H1 (cell line): ENCODE measurements around the gene HINT2. TPM values are rescaled to one million over a fixed set of nuclear protein-coding genes. Genes with fewer than 3 reads are reported as not detected.

Experiments
- CTCF ChIA-PET: fragments of 300-600 bp; sonication (Branson Sonifier 250); formaldehyde crosslinking; loops from one replicate; lab custom pipeline; 2021; ENCODE audit not compliant: partially characterized antibody; lab: Charles Lee
- POLR2A ChIA-PET: fragments of 300-600 bp; sonication (Branson Sonifier 250); formaldehyde crosslinking; loops from one replicate; lab custom pipeline; 2021; ENCODE audit warnings: inconsistent platforms; ENCODE audit not compliant: partially characterized antibody; lab: Charles Lee
- DNase-seq, 2 experiments: peaks; one replicate each; pipeline versions ENCODE4 v3.0.0 to v3.0.0-alpha.2; 2010 to 2022; ENCODE audit warnings: low spot score in 2 of 2, low read depth in 1 of 2, mixed read lengths in 1 of 2
- FAIRE-seq: peaks from 2 replicates; lab custom pipeline; 2011; peaks lifted over from hg19 to GRCh38; lab: Jason Lieb, UNC
- H2AFZ ChIP-seq: 2 replicates; pipeline ENCODE4 v1.8.1; 2012; ENCODE audit warnings: low read length, inconsistent platforms
- H2AK5ac ChIP-seq: 2 replicates; pipeline ENCODE4 v1.6.1; 2013; ENCODE audit warnings: low read depth, low read length
- H2BK120ac ChIP-seq: replicated peaks from 2 replicates; pipeline ENCODE3; 2013; ENCODE audit warnings: low read depth, low read length, inconsistent platforms
- H2BK12ac ChIP-seq: 2 replicates; pipeline ENCODE4 v1.6.1; 2013; ENCODE audit warnings: low read depth, low read length
- H2BK15ac ChIP-seq: 2 replicates; pipeline ENCODE4 v1.6.1; 2013; ENCODE audit warnings: low read length
- H2BK20ac ChIP-seq: 2 replicates; pipeline ENCODE4 v1.6.1; 2013; ENCODE audit warnings: low read length
- H2BK5ac ChIP-seq: 2 replicates; pipeline ENCODE4 v1.6.1; 2013; ENCODE audit warnings: low read depth, low read length
- H3K14ac ChIP-seq: 2 replicates; pipeline ENCODE4 v1.6.1; 2013; ENCODE audit warnings: inconsistent platforms; ENCODE audit not compliant: insufficient read length
- H3K18ac ChIP-seq: 2 replicates; pipeline ENCODE4 v1.6.1; 2013; ENCODE audit warnings: low read length; ENCODE audit errors: extremely low read depth
- H3K23ac ChIP-seq: 2 replicates; pipeline ENCODE4 v1.6.1; 2013; ENCODE audit warnings: inconsistent platforms; ENCODE audit not compliant: insufficient read length
- H3K23me2 ChIP-seq: 2 replicates; pipeline ENCODE4 v1.6.1; 2013; ENCODE audit warnings: low read depth, low read length
- H3K27ac ChIP-seq: 2 replicates; pipeline ENCODE4 v1.6.1; 2011; ENCODE audit warnings: low read depth, low read length, inconsistent platforms
- H3K27me3 ChIP-seq, 4 experiments: replicated peaks in 1 of 4; 1 replicate in 1 of 4; 2 replicates in 3 of 4; pipeline versions ENCODE4 v1.6.1 to v1.8.1; 2011 to 2013; ENCODE audit warnings: low read length in 3 of 4, mild to moderate bottlenecking in 3 of 4, inconsistent platforms in 2 of 4, mixed read lengths in 2 of 4, moderate library complexity in 1 of 4; ENCODE audit not compliant: control insufficient read depth in 3 of 4, insufficient read depth in 3 of 4; ENCODE audit errors: extremely low read depth in 1 of 4
- H3K36me3 ChIP-seq, 4 experiments: 2 replicates each; pipeline versions ENCODE4 v1.6.1 to v1.8.1; 2011 to 2013; ENCODE audit warnings: mild to moderate bottlenecking in 4 of 4, low read length in 3 of 4, moderate library complexity in 2 of 4, control low read depth in 1 of 4, inconsistent platforms in 1 of 4; ENCODE audit not compliant: insufficient read depth in 4 of 4, control insufficient read depth in 2 of 4
- H3K4ac ChIP-seq: replicated peaks from 2 replicates; pipeline ENCODE3; 2013; ENCODE audit warnings: low read length, low read depth, mixed read lengths, inconsistent platforms; ENCODE audit not compliant: insufficient read length
- H3K4me1 ChIP-seq, 4 experiments: replicated peaks in 1 of 4; 1 replicate in 1 of 4; 2 replicates in 3 of 4; pipeline versions ENCODE4 v1.6.1 to v1.8.1; 2011 to 2013; ENCODE audit warnings: low read length in 3 of 4, inconsistent platforms in 2 of 4, mixed read lengths in 1 of 4; ENCODE audit not compliant: insufficient read depth in 4 of 4, control insufficient read depth in 3 of 4
- H3K4me2 ChIP-seq, 2 experiments: 2 replicates each; pipeline versions ENCODE4 v1.6.1 to v1.8.1; 2011 to 2013; ENCODE audit warnings: low read depth in 2 of 2, low read length in 2 of 2, control low read depth in 1 of 2, inconsistent platforms in 1 of 2, mild to moderate bottlenecking in 1 of 2; ENCODE audit not compliant: insufficient read depth in 1 of 2
- H3K4me3 ChIP-seq, 4 experiments: fragments of 200-600, 300-600 bp in 1 of 4; sonication (generic), shearing (Covaris generic), sonication (Bioruptor Twin) in 1 of 4; 2 replicates each; pipeline versions ENCODE4 v1.5.1 to v1.8.1; 2011 to 2016; ENCODE audit warnings: low read length in 4 of 4, low read depth in 3 of 4, control low read depth in 2 of 4, inconsistent platforms in 2 of 4, mild to moderate bottlenecking in 2 of 4, mixed read lengths in 1 of 4, moderate library complexity in 1 of 4; ENCODE audit not compliant: insufficient read depth in 2 of 4; ENCODE audit errors: extremely low read depth in 1 of 4
- H3K56ac ChIP-seq: replicated peaks from 2 replicates; pipeline ENCODE3; 2013; ENCODE audit warnings: low read depth, mild to moderate bottlenecking, mixed read lengths, low read length, inconsistent platforms; ENCODE audit not compliant: insufficient read length
- H3K79me1 ChIP-seq: 2 replicates; pipeline ENCODE4 v1.6.1; 2013; ENCODE audit warnings: low read depth, low read length, control low read depth
- H3K79me2 ChIP-seq, 2 experiments: 2 replicates each; pipeline versions ENCODE4 v1.6.1 to v1.8.1; 2012 to 2013; ENCODE audit warnings: low read length in 2 of 2, mild to moderate bottlenecking in 2 of 2, inconsistent platforms in 1 of 2; ENCODE audit not compliant: insufficient read depth in 2 of 2, control insufficient read depth in 1 of 2
- H3K9ac ChIP-seq, 4 experiments: replicated peaks in 1 of 4; 1 replicate in 1 of 4; 2 replicates in 3 of 4; pipeline versions ENCODE4 v1.6.1 to v1.8.1; 2011 to 2013; ENCODE audit warnings: low read depth in 3 of 4, low read length in 3 of 4, control low read depth in 2 of 4, mild to moderate bottlenecking in 2 of 4, moderate library complexity in 2 of 4, inconsistent platforms in 1 of 4; ENCODE audit errors: extremely low read depth in 1 of 4
- H3K9me3 ChIP-seq, 2 experiments: 2 replicates each; pipeline versions ENCODE4 v1.6.1 to v1.8.1; 2012 to 2013; ENCODE audit warnings: mild to moderate bottlenecking in 2 of 2, moderate library complexity in 2 of 2, control low read depth in 1 of 2, inconsistent platforms in 1 of 2, low read depth in 1 of 2, low read length in 1 of 2, mixed read lengths in 1 of 2; ENCODE audit not compliant: insufficient read depth in 2 of 2
- H4K20me1 ChIP-seq, 2 experiments: replicated peaks in 1 of 2; 2 replicates each; pipeline versions ENCODE3 to v1.8.1; 2011 to 2013; ENCODE audit warnings: inconsistent platforms in 2 of 2, low read length in 2 of 2, mild to moderate bottlenecking in 1 of 2; ENCODE audit not compliant: insufficient read depth in 2 of 2, control insufficient read depth in 1 of 2
- H4K5ac ChIP-seq: 2 replicates; pipeline ENCODE4 v1.6.1; 2013; ENCODE audit warnings: low read length, low read depth, mixed read lengths, inconsistent platforms; ENCODE audit not compliant: insufficient read length
- H4K8ac ChIP-seq: 2 replicates; pipeline ENCODE4 v1.8.0; 2013; ENCODE audit warnings: mild to moderate bottlenecking, moderate library complexity, low read length, inconsistent platforms; ENCODE audit not compliant: insufficient read depth; ENCODE audit errors: extremely low read depth
- H4K91ac ChIP-seq: replicated peaks from 2 replicates; pipeline ENCODE3; 2013; ENCODE audit warnings: low read length, mixed read lengths, inconsistent platforms; ENCODE audit not compliant: insufficient read length
- CHD1 ChIP-seq: IDR thresholded peaks from 2 replicates; pipeline ENCODE4 v1.6.1; 2012; ENCODE audit warnings: low read depth, low read length, improper control_type of control experiment
- CHD2 ChIP-seq: IDR thresholded peaks from 2 replicates; pipeline ENCODE4 v1.6.1; 2012; ENCODE audit warnings: low read length, improper control_type of control experiment
- CREB1 ChIP-seq: IDR thresholded peaks from 2 replicates; pipeline ENCODE4 v1.6.1; 2012; ENCODE audit warnings: inconsistent platforms
- FOSL1 ChIP-seq: IDR thresholded peaks from 2 replicates; pipeline ENCODE4 v1.6.1; 2011; ENCODE audit warnings: mild to moderate bottlenecking, low read depth, low read length, moderate library complexity; ENCODE audit not compliant: insufficient read depth
- NRF1 ChIP-seq: IDR thresholded peaks from 2 replicates; pipeline ENCODE4 v1.6.1; 2011; ENCODE audit warnings: mild to moderate bottlenecking, low read depth, low read length, improper control_type of control experiment
- PHF8 ChIP-seq: fragments of 200-600 bp; sonication (generic); conservative IDR thresholded peaks from 2 replicates; pipeline ENCODE4 v1.7.1; 2012; ENCODE audit warnings: low read depth, mild to moderate bottlenecking, inconsistent platforms, low read length, moderate library complexity
- POU5F1 ChIP-seq: IDR thresholded peaks from 2 replicates; pipeline ENCODE4 v1.6.1; 2011; ENCODE audit warnings: low read depth, mild to moderate bottlenecking, low read length, moderate library complexity
- RBBP5 ChIP-seq: IDR thresholded peaks from 2 replicates; pipeline ENCODE4 v1.7.1; 2012; ENCODE audit warnings: low read depth, mild to moderate bottlenecking, inconsistent platforms, low read length, moderate library complexity, borderline replicate concordance
- SAP30 ChIP-seq: fragments of 300-600 bp; sonication (generic); IDR thresholded peaks from 2 replicates; pipeline ENCODE4 v1.7.1; 2012; ENCODE audit warnings: low read length, moderate library complexity, mild to moderate bottlenecking, inconsistent platforms; ENCODE audit not compliant: insufficient read depth, insufficient replicate concordance
- SIN3A ChIP-seq, 2 experiments: IDR thresholded peaks in 1 of 2; conservative IDR thresholded peaks in 1 of 2; 2 replicates each; pipeline ENCODE4 v1.6.1; 2011 to 2012; ENCODE audit warnings: low read length in 2 of 2, improper control_type of control experiment in 1 of 2, low read depth in 1 of 2, mild to moderate bottlenecking in 1 of 2
- WGBS, 2 experiments: shearing (Covaris generic) in 1 of 2; methylation state at CpG; one replicate each; pipeline versions ENCODE4 v1.1.6 to v1.1.7; 2013 to 2015; ENCODE audit warnings: low lambda C conversion rate in 2 of 2, mixed read lengths in 2 of 2, inconsistent platforms in 1 of 2, low coverage in 1 of 2, missing lambda C conversion rate in 1 of 2; ENCODE audit not compliant: insufficient replicate concordance in 2 of 2, insufficient coverage in 1 of 2, insufficient read length in 1 of 2; ENCODE audit errors: extremely low coverage in 1 of 2, missing lambda C conversion rate in 1 of 2; 5-methylcytosine and 5-hydroxymethylcytosine counted together
- polyA plus RNA-seq, 7 experiments: library from polyadenylated mRNA; depleted of rRNA in 3 of 7; stranded (reverse) in 5 of 7; unstranded in 2 of 7; fragments of >200 nt in 5 of 7; fragments of 200-250 nt in 2 of 7; gene quantifications; 1 replicate in 5 of 7; 2 replicates in 1 of 7; 4 replicates in 1 of 7; pipeline versions ENCODE4 v1.2.1 to v1.2.3, GENCODE V29; 2011 to 2013; ENCODE audit warnings: missing spikeins in 2 of 7, mixed read lengths in 2 of 7
- total RNA-seq: library from RNA; stranded (reverse); fragmentation: NEBNext Ultra II Directional; extraction: Animal tissue kit (Norgen Biotek cat#: 25700); gene quantifications from 2 replicates; pipeline ENCODE4 v1.2.1, GENCODE V29; 2021

The HINT2 gene
- total and polyA plus RNA-seq, 2 of the 8 experiments (the other 6 are each of a cell fraction or from before 2014, with no cell fraction given), result 32.1 to 51.2 TPM

DNA sequence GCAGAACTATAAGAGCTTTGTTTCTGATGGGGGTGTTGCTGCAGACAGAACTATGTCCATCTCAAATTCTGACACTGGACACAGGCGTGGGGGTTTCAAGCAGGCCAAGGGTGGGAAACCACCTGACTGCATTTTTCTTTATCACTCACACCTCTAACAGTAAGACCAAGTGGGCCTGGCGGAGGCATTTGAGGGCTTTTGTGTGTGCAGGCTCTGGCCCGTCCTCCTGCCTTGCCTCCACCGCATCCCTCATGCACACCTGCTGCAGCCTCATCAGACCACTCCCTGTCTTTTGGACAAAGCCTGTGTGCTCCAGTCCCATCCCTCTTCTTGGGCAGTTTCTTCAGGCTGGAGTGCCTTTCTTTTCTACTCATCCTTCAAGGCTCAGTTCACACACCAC is 47.5 kb upstream of the HINT2 start:
- Histone ChIP-seq H3K23ac (no peak overlapping the region), H4K91ac (no peak overlapping the region), H2AFZ (no peak overlapping the region), H3K79me1 (no peaks in the 10 kb centered on the region), H2BK15ac (no peak overlapping the region), H3K18ac (no peak overlapping the region), H3K79me2 (no peaks in the 10 kb centered on the region), H2BK12ac (no peak overlapping the region), H3K9ac (no peak overlapping the region), H3K27me3 (peaks cover 0 to 2% (median 0%) of the 10 kb centered on the region in 4 experiments; a peak in 1 of 7 replicates), H3K36me3 (no peaks in the 10 kb centered on the region), H4K5ac (no peak overlapping the region), H2BK120ac (no peak overlapping the region), H2BK5ac (no peak overlapping the region), H3K27ac (no peak overlapping the region), H4K8ac (no peak overlapping the region), H4K20me1 (peaks cover 0 to 2% of the 10 kb centered on the region in 2 experiments), H3K4ac (no peak overlapping the region), H3K23me2 (no peaks in the 10 kb centered on the region; the same call in 1 of the 2 replicates), H2AK5ac (no peak overlapping the region), H3K14ac (no peak overlapping the region), H3K4me3 (no peak overlapping the region), H3K56ac (no peak overlapping the region), H2BK20ac (no peak overlapping the region), H3K9me3 (no peaks in the 10 kb centered on the region), H3K4me1 (no peaks in the 10 kb centered on the region), H3K4me2 (no peak overlapping the region)
- ChIA-PET CTCF (interaction anchor here (1.1 to 5.3 kb wide), 7 partner anchors 9 to 40 kb away, joined by 3 to 25 read pairs (median 5); no protein-coding TSS in a partner anchor), POLR2A (interaction anchor here (0.9 to 7.4 kb wide), 2 partner anchors 16 to 51 kb away, joined by 3 to 43 read pairs; partner anchors contain the start of gene SPAG8)
- DNase-seq (no peak), FAIRE-seq (no peak)
- WGBS, 2 experiments, result 85% methylated on average over 4 of the region's 4 CpGs; no CpG with 5 or more reads in 1 of the 2 experiments
- TF ChIP-seq POU5F1 (no peak), PHF8 (no peak), CHD1 (no peak), SAP30 (no peak), CREB1 (no peak), SIN3A (conservative IDR thresholded peaks at IDR 0.05 in 1 of 2, IDR thresholded peaks at IDR 0.05 in 1 of 2; ENCODE audit: low read depth in 1 of 2, low read length in 2 of 2) (no peak), NRF1 (no peak), FOSL1 (no peak), CHD2 (no peak), RBBP5 (no peak)
